SKM-1 treated with dmso at 0.1 percent for 144 hours (cell line): ENCODE measurements around the gene TK2.

Experiments
- DNase-seq: peaks from one replicate; lab custom pipeline; 2025; ENCODE audit not compliant: unreplicated experiment; lab: John Stamatoyannopoulos, UW

TK2 gene

DNA sequence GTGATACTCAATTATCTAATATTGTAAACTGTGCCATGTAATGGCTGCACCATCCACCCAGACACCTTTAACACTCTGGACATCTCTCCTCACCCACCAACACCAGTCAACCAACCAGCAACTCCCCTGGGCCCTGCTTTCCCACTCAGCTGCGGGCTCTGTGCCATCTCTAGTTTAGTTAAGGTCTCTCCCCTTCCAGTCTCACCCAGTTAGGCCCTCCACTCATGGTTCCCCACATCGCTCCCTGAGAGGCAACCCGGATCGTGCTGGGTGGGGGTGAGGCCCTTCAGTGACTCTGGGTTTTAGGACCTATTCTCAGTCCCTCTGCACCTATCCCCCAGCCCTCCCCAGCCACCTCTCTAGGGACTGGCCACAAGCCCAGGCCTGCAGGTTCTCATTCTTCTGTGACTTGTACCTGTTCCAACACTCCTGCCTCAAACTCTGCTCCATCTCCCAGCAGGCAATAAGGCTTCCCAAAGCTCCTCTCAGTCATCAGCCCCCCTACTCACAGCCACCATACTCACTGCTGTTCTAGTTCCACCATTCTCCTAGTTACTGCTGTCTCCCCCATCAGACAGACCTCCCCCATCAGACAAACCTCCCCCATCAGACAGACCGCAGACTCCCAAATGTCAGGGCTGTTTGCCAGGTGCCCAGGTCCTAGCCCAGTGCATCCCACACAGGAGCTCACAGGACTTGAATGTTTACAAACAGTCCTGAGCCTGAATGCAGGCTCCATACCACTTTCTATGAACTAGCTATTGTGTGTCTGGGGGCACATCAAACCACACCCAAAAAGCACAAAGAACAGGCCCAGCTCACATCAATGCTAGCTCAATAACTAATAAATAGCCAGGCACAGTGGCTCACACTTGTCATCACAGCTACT lies 2.6 kb downstream of the TK2 start:
- DNase-seq: no peak

DNA sequence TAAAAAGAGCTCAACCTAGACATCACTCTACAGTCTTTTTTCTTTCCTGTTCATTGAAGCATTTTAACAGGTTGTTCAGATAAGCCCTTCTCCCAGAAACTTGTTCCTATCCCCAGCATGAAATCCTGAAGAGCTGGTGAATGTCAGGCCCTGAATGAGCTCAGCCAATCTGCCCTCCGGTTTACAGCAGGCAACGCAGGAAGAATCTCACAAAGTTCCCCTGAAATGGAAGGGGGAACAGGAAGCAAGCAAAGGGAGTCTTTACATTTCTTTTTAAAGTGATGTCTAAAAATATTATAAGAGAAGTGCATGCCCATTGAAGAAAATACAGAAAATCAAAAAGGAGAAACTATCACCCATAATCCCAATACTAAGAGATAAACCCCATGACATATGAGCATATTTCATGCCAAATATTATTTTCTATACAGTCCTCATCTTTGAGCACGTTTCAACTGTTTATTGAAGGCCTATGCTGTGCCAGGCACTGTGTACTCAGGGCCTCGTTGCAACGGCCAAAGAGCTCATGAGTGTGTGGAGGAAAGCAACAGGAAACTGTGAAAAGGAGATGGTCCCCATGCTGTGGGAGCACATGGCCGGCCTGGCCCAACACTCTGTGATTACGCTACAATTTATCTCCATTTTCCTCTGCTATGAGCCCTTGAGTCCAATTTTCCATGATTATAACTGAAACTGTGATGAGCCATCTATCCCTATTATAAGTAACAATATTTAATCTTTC lies 5.7 kb downstream of the TK2 start:
- DNase-seq: no peak

DNA sequence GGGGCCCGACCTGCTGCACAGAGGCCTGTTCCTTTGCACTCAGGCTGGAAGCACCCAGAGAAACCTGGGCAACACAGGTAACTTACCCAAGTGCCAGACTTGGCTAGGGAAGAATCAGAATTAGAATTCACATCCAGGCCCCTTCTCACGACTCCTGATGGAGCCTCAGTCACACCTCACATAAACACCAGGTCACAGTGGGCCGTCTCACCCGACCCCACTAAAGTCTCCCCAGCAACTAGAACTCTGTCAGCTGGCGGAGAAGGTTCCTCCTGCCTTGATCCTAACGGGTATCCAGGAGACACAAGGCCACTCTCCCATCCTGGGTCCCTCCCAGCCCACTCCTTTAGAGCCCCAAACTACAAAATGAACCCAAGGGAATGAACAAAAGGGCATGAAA lies 6.4 kb downstream of the TK2 start:
- no peak for DNase-seq

DNA sequence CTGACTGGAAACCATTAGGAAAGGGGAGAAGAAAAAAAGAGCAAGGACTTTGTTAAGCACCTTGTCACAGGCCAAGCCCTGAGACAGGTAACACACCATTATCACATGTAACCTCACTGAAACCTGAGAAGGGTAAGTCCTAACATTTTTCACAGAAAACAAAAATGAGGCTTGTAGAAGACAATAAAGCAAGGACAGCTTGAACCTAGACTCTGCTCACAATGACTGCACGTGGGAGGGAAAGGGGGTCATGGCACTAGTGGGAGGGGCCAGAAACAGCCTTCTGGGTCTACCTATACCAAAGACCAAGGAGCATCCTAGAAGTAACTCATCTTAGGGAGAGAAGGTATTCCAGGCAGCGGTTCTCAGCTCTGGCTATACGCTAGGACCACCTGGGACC lies 7.5 kb downstream of the TK2 start:
- no peak for DNase-seq

DNA sequence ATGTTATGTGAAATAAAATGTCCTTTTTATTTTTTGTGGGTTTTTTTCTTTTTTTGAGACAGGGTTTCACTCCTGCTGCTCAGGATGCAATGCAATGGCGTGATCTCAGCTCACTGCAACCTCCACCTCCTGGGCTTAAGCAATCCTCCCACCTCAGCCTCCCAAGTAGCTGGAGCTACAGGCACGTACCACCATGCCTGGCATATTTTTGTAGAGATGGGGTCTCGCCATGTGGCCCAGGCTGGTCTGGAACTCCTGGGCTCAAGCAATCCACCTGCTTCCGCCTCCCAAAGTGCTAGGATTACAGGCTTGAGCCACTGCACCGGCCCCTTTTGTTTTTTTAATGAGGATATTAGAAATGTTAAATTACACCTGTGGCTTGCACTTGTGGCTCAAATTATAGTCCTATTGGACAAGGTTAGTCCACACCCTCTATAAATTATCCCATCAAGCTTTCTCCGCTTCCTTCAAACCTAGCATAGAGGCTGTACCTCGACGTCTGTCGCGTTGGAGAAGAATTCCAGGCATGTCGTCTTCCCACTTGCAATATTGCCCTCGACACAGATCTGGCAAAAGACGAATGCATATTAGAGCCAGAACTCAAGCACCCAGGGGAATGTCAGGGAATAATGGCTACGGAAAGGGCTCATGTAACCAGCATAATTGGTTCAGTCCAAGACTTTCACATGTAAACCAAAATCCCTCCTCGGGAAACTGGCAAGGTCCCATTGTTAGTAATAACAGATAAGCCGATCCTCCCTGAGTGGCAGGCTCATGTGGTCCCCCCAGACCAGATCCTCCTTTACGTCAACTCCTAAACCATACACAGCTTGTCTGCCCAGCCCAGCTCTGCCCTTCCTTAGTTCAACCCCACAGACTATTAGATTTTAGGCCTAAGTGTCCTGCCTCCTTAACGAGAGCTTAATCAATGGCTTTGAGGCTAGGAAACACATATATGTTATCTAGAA lies 8.2 kb downstream of the TK2 start:
- no peak for DNase-seq

DNA sequence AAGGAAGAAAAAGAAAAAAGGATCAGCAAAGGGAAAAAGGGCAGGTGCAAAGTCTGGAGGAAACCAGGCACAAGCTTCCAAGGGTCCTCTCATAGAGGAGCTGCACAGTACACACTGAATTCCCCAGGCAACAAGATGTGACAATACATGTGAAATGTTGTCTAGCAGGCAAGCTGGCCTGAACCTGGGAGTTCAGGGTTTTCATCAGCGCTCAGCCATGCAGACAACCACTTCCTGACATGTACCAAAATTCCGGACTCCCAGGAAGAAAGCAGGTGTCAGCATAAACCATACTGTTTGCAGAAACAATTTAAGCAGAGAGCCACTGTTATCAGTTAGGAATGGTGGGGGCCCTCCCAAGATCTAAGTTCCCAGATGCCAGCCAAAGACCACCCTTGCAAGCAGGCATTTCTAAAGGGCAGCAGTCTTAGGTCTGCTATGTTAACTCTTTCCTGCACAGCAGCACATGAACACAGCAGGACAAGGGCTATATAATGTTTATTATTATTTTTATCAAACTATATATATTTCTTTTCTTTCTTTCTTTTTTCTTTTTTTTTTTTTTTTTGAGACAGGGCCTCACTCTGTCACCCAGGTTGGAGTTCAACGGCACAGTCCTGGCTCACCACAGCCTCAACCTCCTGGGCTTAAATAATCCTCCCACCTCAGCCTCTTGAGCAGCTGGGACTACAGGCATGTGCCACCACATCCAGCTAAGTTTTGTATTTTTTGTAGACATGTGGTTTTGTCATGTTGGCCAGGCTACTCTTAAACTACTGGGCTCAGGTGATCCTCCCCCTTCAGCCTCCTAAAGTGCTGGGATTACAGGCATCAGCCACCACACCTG lies 10.1 kb downstream of the TK2 start:
- no peak for DNase-seq

DNA sequence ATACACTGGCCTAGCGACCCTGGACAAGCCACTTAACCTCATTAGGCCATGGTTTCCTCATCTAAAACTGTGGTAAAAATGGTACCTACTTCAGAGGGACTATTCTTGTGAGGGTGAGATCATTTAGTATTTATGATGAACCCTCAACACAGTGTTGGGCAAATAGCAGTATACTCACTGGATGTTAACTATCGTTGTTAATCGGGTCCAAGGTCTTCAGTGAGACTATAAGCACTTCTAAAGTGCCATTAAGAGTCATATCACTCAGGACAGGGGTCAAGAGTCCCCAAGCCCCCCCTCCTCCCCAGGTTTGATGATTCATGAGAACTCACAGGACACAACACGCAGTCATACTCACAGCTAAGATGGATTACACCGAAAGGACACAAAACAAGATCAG lies 11.0 kb downstream of the TK2 start:
- no peak for DNase-seq

DNA sequence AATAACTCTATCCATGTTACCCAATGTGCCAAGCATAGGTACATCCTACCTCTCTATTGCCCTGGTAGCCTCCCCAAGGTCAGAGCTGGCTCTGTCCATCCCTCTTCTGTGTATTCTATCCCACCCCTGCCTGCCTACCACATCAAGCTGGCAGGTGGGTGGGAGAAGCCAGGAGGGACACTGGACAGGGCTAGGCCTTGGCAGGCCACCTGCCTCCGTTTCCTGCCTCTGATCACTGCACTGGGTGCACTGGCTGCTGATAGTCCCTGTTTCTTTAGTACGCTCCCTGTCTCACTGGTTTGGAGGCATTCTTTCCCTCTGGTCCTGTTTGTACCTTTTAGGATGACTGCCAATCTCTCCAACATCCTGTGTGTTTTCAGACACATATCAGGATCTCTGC lies 12.7 kb downstream of the TK2 start:
- DNase-seq: no peak

DNA sequence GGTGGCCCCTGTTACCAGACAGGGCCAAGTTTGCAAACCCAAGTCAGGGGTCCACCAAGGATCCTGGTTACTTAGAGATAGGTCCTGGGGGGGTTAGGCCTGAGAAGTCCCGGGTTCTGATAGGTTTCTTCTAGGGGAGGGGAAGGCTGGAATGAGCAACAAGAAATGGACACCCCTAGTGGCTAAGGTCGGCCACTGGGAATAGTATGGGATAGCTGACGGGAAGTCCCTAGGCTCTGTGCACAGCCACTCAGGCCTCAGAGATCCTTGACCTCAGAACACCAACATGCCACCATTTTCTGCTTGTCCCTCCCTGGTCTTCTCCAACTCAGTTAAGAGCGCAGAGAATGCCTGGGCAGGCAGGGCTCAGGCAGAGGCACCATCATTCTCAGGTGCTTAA lies 13.4 kb downstream of the TK2 start:
- DNase-seq: no peak

DNA sequence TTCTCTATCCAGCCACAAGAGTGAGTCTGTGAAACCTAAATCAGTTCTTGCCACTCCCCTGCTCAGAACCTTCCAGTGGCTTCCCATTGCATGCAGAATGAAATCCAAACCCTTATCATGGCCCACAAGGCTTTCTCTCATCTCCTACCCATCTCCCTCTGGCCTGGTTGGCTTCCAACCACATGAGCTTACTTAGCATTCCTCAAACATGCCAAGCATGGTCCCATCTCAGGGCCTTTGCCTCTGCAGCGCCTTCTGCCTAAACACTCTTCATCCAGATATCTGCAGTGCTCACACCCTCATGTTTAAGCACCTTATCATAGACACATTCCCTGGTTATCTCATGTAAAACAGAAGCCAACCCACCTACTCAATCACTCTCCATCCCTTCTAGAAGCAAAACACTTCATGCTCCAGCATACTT lies 15.5 kb downstream of the TK2 start:
- DNase-seq: no peak

DNA sequence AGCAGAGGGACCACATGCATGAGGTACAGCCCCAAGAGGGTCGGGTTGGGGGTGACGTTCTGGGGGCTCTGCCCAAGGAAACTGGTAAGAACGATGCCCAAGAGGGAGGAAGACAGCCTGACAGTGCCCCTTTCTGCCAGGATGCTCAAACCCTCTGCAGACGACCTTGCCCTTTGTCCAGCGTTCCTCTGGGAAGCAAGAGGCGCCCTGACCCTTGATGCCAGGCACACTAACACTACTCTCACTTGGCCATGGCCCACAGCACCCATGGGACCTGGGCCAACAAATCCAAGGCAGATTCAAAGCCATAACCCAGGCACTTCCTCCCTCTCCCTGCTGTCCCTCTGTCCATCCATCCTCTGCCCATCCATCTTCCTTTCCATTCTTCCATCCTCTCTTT lies 20.4 kb downstream of the TK2 start:
- no peak for DNase-seq

DNA sequence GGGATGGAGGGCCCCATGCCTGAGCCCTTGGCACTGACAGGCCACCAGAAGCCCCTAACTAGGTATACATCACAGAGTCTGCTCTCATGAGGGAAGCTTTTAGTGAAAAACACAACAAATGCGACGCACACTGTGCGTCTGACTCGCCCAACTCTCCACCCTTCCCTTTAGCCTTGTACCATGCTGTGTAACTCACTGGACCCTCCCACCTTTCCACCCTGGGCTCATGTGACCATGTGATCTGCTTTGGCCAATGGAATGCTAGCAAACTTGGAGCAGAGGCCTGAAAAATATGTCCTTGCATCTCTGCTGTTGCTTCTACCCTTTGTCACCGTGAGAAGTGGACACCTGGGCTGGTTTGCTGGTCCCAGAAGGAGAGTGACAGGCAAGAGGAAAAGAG lies 21.6 kb downstream of the TK2 start:
- DNase-seq: no peak

DNA sequence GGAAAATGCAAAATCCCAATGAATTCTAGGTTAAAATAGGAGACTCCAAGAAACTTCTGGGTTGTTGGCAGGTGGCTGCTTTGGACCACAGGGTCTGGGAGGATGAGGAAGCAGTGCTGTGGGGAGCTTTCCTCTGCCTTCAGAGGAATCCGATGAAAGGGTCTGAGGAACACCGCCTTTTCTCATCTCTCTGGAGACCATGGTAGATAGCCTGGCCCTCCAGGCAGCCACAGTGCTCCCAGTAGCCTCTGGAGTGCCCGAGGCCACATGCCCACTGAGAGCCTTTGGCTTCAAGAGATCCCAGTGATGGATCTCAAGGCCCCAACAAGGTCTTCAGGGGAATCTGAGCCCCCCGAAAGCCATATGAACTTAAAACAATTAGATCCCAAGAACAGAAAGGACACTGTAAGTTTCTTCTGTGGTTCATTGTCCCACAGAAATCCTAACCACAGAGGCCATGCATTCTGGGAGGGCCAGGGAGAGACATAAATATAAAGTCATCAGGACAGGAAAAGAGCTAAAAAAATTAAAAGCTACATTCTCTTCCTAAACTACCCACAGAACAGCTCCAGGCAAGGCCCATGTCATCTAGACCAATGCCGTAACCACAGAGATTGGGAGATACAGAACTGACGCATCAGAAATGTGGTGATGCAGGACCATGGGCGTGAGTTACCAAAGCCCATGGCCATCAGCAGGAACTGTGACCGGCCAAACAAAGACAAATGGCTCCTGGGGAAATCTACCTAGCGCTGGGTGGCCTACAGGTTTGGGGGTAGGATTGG lies 24.3 kb downstream of the TK2 start:
- no peak for DNase-seq

DNA sequence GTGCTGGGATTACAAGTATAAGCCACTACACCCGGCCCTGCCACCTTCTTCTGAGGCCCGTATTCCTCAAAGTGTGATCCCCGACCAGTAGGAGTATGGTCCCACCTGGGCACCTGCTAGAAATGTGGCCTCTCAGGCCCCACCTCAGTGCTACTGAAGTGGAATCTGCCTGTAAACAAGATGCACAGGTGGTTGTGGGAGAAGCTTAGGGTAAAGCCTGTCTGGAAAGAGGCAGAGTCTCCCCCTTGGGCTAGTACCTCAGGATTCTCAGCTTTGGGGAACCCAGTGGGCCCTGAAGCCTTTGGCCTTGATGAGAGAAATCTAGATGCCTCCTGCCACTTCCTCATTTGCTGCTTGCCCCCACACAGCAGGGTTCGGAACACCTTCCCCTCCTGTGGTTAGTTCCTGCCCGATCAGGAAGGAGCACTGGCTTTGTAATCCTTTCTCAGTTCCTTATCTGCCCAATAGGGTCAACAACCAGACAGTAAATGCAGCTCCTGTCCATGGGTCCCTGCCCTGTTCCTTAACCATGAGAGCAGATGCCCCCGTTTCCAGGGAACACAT lies 25.2 kb downstream of the TK2 start:
- peak; percentile 99 for DNase-seq

DNA sequence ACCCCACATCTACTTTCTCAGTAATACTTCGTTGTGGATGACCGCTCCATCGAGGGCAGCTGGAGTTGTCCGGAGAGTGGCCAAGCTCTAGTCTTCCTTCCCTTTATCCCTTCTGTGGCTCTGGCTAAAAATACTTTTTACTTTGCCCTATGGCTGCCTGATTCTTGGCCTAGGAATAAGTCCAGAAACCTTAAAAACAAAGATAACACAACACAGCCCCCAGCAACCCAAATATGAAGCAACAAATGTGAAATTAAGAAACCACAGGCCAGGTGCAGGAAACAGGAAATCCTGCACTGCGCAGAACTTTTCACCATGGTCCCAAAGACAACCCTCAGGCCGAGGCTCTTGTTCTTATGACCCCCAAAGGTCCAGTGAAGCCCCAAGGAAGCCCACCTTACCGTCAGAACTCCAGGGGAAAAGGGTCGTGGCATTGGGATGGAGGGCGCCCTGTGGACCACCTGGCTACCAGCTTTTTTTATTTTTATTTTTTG lies 26.0 kb downstream of the TK2 start:
- DNase-seq: peak; percentile 93

DNA sequence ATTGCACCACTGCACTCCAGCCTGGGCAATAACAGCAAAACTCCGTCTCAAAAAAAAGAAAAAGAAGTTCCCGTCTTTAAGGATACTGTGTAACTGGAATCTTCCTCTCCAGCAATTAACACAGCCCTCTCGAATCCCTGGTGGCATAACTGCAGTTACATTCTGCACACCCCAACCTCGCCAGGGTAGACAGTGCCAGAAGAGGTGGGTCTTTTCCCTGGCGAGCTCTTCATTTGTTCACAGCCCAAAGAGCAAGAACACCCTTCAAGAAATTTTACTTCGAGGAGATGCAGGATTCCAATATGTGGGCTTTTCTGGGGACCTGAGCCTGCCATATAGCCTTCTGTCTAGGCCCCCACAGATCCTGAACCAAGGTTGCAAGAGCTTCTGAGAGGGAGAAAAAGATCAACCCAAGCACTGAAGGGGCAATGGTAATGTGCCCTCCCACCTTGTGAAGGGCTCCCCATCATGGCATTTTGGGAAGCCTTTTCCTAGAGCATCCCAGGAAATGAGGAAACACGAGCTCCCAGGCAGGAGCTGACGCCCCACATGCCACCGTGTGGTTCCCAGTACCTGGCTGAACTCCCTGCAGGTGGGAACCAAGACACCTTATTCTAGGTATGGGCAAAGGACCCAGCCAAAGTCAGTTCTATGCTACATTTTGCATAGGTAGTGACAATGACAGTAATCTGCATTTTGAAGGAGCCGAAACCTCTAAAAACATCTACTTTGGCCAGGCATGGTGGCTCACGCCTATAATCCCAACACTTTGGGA lies 26.9 kb downstream of the TK2 start:
- no peak for DNase-seq

DNA sequence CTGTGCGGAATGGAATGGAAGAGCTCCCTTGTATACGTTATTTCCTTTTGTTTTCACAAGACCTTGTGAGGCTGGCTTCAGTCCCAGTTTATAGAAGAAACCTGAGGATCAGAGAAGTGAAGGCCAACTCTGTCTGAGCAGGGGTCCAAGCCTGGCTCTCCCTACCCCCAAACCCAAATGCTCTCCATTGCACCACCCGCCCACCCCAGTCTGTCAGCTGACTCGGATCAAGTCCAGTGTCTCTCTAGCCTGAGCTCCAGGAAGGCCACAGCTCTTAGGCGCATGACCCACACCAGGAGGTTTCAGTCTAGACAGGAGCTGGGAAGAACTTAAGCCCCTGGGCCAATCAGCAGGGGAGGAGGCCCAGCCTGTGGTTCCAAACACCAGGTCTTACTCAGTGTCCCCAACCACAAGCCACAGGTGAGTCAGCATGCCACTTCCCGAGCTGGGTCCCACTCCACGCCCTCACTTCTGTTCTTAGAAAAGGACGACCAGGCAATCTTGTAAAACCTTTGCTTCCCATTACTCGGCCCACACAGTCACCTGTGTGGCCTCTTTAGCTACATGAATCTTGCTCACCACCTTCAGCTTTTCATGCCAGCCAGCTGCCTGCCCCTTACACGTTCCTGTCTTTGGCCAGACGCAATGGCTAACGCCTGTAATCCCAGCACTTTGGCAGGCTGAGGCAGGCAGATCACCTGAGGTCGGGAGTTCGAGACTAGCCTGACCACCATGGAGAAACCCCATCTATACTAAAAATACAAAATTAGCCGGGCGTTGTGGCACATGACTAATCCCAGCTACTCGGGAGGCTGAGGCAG lies 27.8 kb downstream of the TK2 start:
- peak; percentile 87 for DNase-seq
